ENCODE measurements around the gene CNNM1. TPM values are rescaled to one million over a fixed set of nuclear protein-coding genes. Genes with fewer than 3 reads are reported as not detected.

CNNM1 gene
- total and polyA plus RNA-seq, 12 donors: 0.07 to 2.0 (median 1.2) TPM; not detected in 1

DNA sequence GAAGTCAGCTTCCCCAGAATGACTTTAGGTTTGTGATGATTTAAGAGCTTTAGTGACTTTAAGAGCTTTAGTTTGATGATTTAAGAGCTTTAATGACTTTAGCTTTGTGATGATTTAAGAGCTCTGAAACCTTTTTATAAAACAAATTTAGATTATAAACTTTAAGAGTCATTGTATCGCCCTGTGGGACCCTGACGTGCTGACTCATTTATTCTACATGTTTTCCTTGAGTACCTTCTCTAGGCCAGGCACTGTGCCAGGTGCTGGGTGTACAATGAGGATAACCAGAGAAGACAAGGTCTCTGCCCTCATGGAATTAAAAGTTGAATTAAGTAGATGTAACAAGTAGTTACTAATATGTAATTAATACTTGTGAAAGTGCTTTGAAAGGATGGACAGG lies 45.4 kb downstream of the CNNM1 start:
- Histone ChIP-seq H3K27ac (no peak overlapping the region), H3K9me3 (replicated peaks in 1 of 3) (no peaks in the 10 kb centered on the region), H3K27me3 (no peaks in the 10 kb centered on the region), H3K36me3 (replicated peaks in 1 of 2) (no peaks in the 10 kb centered on the region), H3K4me3 (no peak overlapping the region), H3K4me1 (replicated peaks in 1 of 2) (peaks cover 0 to 4% of the 10 kb centered on the region in 2 donors)
- intact Hi-C loops (cut with DNase I): no loop called here
- no peak for DNase-seq
- no peak for TF ChIP-seq POLR2A (IDR thresholded peaks at IDR 0.05)
- TF ChIP-seq, protein P1, sequence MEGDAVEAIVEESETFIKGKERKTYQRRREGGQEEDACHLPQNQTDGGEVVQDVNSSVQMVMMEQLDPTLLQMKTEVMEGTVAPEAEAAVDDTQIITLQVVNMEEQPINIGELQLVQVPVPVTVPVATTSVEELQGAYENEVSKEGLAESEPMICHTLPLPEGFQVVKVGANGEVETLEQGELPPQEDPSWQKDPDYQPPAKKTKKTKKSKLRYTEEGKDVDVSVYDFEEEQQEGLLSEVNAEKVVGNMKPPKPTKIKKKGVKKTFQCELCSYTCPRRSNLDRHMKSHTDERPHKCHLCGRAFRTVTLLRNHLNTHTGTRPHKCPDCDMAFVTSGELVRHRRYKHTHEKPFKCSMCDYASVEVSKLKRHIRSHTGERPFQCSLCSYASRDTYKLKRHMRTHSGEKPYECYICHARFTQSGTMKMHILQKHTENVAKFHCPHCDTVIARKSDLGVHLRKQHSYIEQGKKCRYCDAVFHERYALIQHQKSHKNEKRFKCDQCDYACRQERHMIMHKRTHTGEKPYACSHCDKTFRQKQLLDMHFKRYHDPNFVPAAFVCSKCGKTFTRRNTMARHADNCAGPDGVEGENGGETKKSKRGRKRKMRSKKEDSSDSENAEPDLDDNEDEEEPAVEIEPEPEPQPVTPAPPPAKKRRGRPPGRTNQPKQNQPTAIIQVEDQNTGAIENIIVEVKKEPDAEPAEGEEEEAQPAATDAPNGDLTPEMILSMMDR (IDR thresholded peaks at IDR 0.05): no peak
- 34 to 49% (median 46%) methylated on average over 2 of the region's 2 CpGs for WGBS, 4 donors

DNA sequence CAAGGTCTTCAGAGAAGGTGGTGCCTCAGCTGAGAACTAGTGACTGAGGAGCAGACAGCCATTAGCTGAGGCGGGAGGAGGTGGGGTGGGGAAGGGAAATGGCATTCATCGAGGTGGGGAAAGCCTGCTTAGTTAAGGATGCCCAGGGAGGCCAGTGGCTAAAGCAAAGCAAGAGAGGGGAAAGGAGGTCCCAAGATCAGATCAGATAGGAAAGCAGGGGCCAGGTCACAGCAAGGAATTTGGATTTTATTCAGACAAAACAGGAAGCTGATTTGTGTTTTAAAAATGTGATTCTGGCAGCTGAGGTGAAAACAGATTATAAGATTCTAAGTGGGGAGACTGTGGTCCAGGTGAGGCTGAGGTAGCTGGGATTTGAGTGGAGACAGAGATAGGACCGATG lies 45.8 kb downstream of the CNNM1 start:
- Histone ChIP-seq H3K9me3 (replicated peaks in 1 of 3) (no peaks in the 10 kb centered on the region), H3K4me1 (replicated peaks in 1 of 2) (peaks cover 0 to 4% of the 10 kb centered on the region in 2 donors), H3K4me3 (no peak overlapping the region), H3K36me3 (replicated peaks in 1 of 2) (no peaks in the 10 kb centered on the region), H3K27me3 (no peaks in the 10 kb centered on the region), H3K27ac (no peak overlapping the region)
- intact Hi-C loops (cut with DNase I): no loop called here
- TF ChIP-seq, protein P1 (IDR thresholded peaks at IDR 0.05): no peak
- TF ChIP-seq POLR2A (IDR thresholded peaks at IDR 0.05): no peak
- no peak for DNase-seq
- 54 to 59% (median 59%) methylated on average over 3 of the region's 3 CpGs for WGBS, 4 donors

DNA sequence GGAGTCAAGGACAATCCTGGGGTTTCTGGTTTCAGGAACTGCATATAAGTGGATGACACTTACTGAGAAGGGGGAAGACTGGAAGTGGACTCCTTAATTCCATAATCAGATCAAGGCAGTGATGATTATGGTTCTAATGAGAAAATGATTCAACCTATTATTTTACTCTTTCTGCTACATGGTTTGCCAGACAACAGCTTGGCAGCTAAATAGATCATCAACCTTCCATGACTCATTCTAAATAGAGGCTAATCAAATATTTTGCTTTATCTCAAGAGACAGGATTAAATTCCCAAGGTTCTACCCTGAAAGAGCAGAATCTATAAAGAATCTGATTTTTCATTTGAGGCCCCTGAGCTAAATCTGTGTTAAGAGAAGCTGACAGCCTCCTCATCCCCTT lies 46.3 kb downstream of the CNNM1 start:
- no peaks in the 10 kb centered on the region for H3K9me3 ChIP-seq (replicated peaks in 1 of 3)
- H3K27me3 ChIP-seq: no peaks in the 10 kb centered on the region
- peaks cover 0 to 4% of the 10 kb centered on the region in 2 donors for H3K4me1 ChIP-seq (replicated peaks in 1 of 2)
- intact Hi-C loops (cut with DNase I): no loop called here
- no peaks in the 10 kb centered on the region for H3K36me3 ChIP-seq (replicated peaks in 1 of 2)
- DNase-seq: no peak
- H3K4me3 ChIP-seq: no peak overlapping the region
- TF ChIP-seq, protein P1 (IDR thresholded peaks at IDR 0.05): no peak
- TF ChIP-seq POLR2A (IDR thresholded peaks at IDR 0.05): no peak
- no peak overlapping the region for H3K27ac ChIP-seq

DNA sequence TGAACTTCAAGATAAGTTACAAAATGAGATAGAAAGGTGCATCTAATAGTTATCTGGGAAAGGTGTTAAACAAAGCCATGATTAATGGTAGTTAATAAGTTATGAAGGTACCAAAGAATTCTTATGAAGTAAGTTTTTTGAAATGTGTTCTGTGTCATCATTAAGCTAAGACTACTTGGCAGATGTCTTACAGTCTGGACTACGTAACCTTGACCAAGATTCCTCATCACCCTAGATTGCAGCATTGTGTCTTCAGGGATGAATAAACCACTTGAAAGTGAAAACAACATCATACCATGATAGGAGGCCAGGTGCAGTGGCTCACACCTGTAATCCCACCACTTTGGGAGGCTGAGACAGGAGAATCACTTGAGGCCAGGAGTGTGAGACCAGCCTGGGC lies 53.0 kb downstream of the CNNM1 start:
- WGBS, 4 donors: 56 to 89% (median 65%) methylated on average over 1 of the region's 1 CpG
- H3K27ac ChIP-seq: no peak overlapping the region
- TF ChIP-seq, protein P1 (IDR thresholded peaks at IDR 0.05): no peak
- TF ChIP-seq POLR2A (IDR thresholded peaks at IDR 0.05): no peak

More for the DNA sequence above, 53.0 kb downstream of the CNNM1 start:
- no peak overlapping the region for H3K4me3 ChIP-seq
- no peaks in the 10 kb centered on the region for H3K9me3 ChIP-seq (replicated peaks in 1 of 3)
- no peaks in the 10 kb centered on the region for H3K27me3 ChIP-seq
- no peaks in the 10 kb centered on the region for H3K36me3 ChIP-seq (replicated peaks in 1 of 2)
- H3K4me1 ChIP-seq (replicated peaks in 1 of 2): no peaks in the 10 kb centered on the region
- intact Hi-C loops (cut with DNase I): no loop called here
- no peak for DNase-seq
